Fibroblast of skin of abdomen (primary cell): ENCODE results near the gene MBD6.
"Not testable (repeated sequence)": the region's sequence is repeated elsewhere in the genome, so short reads cannot be mapped to it uniquely, and the experiment has no call there.

ENCODE experiments used
- DNase-seq: peaks from one replicate; pipeline ENCODE4 v3.0.0-alpha.2; 2013

MBD6 gene

DNA sequence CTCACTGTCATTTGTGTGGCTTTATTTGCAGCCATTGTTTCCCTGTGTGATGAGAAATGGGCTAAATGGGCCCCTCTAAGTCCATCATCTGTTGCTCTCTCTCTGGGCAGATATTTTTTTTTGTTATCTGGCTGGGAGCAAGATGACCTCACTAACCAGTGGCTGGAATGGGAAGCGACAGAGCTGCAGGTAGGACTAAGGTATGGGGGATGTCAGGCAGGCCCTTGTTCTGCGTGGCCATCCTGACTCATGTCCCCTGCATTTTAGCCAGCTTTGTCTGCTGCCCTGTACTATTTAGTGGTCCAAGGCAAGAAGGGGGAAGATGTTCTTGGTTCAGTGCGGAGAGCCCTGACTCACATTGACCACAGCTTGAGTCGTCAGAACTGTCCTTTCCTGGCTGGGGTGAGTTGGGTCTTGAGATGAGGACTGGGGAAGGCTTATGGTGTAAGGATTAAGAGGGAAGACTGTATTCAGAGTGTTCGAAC, 33.4 kb upstream of the MBD6 start:
- peak; percentile 24 for DNase-seq

DNA sequence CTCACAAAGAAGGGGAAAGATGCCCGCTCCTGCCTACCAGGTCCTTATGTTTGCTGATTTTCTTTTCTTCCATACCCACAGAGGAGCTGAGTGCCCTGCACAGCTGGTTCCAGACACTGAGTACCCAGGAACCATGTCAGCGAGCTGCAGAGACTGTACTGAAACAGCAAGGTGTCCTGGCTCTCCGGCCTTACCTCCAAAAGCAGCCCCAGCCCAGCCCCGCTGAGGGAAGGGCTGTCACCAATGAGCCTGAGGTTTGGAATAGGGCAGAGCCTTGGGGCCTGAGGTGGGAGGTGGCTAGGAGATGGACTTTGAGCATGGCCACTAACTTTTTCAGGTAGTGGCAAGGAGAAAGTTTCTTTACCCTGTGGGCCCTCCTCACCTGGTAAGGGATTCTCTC, 32.5 kb upstream of the MBD6 start:
- no peak for DNase-seq

DNA sequence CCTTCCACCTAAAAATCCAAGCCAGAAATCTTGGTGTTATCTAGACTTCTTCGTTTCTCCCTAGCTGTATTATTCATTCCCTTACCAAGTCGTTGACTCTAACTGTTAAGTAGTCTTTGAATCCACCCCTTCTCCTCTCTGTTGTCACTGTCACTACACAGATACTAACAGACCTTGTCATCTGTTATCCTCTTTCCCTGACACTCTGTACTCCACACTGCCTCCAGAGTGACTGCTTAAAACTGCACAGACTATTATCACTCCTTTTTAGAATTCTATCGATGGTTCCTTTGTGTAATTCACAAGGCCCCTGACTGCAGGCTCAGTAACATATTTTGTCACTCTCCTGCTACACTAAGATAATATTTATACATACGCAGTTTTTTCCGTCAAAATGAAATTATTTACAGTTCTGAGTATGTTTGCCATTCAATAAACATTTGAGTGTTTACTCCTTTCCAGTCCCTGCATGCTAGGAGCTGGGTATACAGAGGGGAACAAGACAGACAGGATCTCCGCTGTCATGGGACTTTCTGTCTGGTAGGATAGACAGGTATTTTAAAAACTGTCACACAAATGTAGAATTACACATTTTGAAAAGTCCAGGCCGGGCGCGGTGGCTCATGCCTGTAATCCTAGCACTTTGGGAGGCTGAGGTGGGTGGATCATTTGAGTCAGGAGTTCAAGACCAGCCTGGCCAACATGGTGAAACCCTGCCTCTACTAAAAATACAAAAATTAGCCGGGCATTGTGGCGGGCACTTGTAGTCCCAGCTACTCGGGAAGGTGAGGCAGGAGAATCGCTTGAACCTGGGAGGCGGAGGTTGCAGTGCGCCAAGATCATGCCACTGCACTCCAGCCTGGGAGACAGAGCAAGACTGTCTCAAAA, 31.0 kb upstream of the MBD6 start:
- no peak for DNase-seq

DNA sequence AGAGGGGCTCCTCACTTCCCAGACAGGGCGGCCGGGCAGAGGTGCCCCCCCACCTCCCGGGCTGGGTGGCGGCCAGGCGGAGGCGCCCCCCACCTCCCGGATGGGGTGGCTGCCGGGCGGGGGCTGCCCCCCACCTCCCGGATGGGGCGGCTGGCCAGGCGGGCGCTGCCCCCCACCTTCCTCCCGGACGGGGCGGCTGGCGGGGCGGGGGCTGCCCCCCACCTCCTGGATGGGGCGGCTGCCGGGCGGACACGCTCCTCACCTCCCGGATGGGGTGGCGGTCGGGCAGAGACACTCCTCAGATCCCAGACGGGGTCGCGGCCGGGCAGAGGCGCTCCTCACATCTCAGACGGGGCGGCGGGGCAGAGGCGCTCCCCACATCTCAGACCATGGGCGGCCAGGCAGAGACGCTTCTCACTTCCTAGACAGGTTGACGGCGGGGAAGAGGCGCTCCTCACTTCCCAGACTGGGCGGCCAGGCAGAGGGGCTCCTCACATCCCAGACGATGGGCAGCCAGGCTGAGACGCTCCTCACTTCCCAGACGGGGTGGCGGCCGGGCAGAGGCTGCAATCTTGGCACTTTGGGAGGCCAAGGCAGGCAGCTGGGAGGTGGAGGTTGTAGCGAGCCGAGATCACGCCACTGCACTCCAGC, 27.4 kb upstream of the MBD6 start:
- DNase-seq, result not testable (repeated sequence)

DNA sequence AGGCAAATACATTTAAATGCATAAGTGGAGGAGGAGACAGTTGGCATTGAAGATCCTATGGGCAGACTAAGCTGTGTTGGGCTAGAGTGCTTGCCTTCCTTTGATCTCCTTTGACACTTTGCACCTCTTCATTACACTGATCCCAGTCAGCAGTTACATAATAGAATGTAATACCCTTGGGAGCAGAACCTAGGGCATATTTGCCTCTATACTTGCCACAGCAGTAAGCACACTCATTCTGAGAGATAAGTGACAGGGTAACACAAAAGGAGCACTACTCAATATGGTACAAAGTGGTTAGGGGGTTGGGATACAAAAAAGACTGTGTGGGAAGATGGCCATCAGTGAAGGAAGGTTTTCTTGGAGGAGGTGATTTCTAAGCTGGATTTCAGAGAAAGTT, 25.8 kb upstream of the MBD6 start:
- no peak for DNase-seq

DNA sequence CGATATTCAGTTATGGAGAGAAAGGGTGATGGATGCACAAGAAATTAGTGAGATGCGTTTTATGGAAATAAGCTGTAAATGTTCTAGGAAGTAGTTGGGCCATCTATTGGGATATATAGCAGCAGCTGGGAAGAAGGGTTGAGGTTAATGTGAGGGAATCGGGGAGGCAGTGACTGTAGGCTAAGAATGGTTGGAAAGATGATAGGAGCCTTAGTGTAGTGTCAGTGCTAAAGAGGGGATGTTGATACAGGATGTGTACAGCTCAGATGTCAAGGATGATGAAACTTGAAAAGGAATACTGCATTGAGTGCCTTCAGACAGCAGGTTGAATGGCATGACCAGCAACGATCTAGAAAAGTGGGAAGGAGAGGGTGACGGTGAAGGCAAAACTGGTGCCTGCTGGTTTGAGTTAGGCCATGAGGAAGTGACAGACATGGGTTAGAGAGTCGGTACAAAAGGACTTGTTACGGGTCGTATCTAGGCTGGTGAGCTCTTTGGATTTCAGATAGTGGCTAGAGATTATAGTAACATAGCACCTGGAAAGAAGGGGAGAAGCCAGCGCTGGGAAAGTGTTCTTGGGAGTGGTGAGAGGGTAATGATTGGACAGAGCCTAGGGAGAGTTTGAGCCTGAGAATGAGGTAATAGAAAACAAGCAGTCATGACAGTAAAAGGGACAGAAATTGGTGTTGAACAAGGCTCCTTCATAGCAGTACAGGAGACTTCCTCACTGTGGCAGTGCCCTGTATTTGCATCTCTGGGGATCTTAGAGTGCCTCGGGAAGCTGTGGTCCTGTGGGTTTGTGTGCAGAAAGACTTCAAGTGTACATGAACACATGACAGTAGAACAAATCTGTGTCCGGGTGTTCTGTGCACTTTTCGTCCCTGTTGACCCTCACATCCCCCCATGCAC, 25.1 kb upstream of the MBD6 start:
- DNase-seq, result no peak

DNA sequence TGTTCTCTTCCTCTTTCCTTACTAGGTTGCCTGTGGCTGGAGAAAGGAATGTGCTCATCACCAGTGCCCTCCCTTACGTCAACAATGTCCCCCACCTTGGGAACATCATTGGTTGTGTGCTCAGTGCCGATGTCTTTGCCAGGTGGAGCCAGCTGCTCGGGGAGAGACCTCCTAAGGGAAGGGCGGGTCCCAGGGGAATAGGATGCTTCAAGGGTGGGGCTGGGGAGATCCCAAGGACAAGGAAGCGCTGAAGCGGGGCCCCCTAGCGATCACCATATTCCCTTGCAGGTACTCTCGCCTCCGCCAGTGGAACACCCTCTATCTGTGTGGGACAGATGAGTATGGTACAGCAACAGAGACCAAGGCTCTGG, 24.5 kb upstream of the MBD6 start:
- DNase-seq, result no peak

DNA sequence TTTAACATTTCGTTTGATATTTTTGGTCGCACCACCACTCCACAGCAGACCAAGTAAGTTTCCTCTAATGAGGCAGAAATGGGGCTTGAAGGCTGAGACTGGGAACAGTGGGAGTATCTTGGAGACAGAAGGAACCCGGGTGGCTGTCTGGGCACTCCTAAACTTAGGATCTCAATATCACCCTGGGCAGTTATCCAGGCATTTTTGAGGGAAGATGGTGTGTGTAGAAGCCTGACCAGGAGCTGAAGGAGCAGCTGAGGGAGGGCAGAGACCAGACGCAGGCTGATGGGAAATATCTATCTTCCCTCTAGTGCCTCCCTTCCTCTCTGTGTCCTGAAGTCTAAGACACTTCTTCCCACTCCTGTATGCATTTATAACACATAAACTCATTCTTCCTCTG, 24.1 kb upstream of the MBD6 start:
- no peak for DNase-seq

DNA sequence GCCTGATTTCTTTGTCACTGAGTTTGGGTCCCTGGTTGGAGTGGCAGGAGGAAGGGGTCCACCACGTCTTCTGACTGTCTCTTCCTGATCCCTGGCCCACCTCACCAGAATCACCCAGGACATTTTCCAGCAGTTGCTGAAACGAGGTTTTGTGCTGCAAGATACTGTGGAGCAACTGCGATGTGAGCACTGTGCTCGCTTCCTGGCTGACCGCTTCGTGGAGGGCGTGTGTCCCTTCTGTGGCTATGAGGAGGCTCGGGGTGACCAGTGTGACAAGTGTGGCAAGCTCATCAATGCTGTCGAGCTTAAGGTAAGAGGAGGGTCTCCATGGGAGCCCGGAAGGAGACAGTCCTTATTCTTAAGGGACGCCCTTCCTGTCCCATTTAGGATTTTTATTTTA, 22.4 kb upstream of the MBD6 start:
- DNase-seq, result no peak

DNA sequence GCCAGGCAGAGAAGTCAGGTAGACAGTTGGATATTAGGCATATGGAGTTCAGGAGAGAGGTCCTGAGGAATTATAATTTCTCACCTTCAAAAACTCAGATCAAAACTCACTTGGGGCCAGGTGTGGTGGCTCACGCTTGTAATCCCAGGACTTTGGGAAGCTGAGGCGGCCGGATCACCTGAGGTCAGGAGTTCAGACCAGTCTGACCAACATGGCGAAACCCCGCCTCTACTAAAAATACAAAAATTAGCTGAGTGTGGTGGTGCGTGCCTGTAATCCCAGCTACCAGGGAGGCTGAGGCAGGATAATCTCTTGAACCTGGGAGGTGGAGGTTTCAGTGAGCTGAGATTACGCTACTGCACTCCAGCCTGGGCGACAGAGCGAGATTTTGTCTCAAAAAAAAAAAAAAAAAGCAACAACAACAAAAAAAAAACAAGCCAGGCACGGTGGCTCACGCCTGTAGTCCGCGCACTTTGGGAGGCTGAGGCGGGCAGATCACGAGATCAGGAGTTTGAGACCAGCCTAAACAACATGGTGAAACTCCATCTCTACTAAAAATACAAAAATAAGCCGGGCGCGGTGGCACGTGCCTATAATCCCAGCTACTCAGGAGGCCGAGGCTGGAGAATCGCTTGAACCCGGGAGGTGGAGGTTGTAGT, 20.2 kb upstream of the MBD6 start:
- not testable (repeated sequence) for DNase-seq

DNA sequence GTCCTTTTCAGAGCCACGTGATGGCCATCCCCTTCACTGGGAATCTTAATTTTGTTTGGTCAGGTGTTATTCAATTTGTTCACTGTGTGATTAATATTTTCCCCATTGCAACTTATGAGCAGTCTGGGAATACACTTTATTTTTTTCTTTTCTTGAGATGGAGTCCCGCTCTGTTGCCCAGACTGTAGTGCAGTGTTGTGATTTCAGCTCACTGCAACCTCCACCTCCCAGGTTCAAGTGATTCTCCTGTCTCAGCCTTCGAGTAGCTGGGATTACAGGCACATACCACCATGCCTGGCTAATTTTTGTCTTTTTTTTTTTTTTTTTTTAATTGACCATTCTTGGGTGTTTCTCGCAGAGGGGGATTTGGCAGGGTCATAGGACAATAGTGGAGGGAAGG, 16.1 kb upstream of the MBD6 start:
- not testable (repeated sequence) for DNase-seq

DNA sequence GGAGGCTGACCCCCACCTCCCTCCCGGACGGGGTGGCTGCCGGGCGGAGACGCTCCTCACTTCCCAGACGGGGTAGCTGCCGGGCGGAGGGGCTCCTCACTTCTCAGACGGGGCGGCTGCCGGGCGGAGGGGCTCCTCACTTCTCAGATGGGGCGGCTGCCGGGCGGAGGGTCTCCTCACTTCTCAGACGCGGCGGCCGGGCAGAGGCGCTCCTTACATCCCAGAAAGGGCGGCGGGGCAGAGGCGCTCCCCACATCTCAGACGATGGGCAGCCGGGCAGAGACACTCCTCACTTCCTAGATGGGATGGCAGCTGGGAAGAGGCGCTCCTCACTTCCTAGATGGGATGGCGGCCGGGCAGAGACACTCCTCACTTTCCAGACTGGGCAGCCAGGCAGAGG, 14.8 kb upstream of the MBD6 start:
- DNase-seq, result not testable (repeated sequence)

DNA sequence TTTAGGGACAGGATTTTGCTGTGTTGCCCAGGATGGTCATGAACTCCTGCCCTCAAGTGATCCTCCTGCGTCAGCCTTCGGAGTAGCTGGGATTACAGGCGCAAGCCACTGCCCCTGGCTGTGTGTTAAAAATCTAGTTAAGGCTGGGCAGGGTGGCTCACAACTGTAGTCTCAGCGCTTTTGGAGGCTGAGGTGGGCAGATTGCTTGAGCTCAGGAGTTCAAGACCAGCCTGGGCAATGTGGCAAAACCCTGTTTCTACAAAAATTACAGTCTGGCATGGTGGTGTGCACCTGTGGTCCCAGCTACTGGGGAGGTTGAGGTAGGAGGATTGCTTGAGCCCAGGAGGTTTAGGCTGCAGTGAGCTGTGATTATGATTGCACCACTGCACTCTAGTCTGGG, 11.5 kb upstream of the MBD6 start:
- DNase-seq, result no peak

DNA sequence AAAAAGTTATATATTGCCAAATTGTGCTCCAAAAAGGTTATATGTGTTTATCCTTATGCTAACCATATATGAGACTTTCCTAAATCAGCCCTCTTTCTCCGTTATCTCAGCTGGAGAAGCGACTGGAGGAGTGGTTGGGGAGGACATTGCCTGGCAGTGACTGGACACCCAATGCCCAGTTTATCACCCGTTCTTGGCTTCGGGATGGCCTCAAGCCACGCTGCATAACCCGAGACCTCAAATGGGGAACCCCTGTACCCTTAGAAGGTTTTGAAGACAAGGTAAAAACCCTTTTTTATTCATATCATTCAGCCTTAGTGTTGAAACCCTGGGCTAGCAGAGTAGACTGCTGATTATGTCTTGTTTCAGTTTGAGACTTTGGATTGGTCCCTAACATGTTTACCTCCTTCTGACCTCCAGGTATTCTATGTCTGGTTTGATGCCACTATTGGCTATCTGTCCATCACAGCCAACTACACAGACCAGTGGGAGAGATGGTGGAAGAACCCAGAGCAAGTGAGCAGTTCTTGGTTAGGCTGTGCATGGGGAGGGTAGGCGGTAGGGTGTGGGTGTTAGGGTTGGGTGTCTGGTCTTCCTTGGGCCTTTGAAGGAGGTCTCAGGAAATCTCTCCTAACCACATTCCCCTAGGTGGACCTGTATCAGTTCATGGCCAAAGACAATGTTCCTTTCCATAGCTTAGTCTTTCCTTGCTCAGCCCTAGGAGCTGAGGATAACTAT, 10.9 kb upstream of the MBD6 start:
- no peak for DNase-seq

DNA sequence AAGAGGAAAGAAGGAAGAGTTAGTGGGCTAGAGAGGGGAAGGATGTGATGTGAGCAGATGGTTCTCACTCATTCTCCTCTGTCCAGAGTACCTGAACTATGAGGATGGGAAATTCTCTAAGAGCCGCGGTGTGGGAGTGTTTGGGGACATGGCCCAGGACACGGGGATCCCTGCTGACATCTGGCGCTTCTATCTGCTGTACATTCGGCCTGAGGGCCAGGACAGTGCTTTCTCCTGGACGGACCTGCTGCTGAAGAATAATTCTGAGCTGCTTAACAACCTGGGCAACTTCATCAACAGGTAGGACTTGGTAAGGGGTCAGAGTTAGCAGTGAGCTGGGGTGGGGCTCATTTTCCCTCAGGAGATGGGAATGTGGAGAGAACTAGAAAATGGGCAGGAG, 10.0 kb upstream of the MBD6 start:
- DNase-seq, result no peak

DNA sequence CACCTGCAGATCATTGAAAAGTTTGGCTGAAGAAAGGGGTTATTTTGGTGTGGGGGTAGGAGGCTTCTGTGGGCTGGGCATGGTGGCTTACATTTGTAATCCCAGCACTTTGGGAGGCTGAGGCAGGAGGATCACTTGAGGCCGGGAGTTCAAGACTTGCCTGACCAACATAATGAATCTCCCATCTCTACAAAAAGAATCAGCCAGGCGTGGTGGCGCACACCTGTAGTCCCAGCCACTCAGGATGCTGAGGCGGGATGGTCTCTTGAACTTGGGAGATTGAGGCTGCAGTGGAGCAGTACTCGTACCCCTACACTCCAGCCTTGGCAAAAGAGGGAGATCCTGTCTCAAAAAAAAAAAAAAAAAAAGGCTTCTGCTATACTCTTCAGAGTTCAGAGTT, 9.4 kb upstream of the MBD6 start:
- no peak for DNase-seq

DNA sequence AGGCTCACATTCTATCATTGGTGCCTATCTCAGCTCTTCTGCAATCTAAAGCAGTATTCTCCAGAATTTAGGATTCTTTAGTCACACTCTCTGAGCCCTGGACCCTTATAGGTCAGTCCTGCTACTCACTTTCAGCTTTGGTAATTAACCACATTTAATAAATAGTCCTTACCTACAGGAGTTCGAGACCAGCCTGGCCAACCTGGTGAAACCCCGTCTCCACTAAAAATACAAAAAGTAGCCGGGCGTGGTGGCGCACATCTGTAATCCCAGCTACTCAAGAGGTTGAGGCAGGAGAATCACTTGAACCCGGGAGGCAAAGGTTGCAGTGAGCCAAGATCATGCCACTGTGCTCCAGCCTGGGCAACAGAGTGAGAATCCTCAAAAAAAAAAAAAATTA, 8.9 kb upstream of the MBD6 start:
- not testable (repeated sequence) for DNase-seq

DNA sequence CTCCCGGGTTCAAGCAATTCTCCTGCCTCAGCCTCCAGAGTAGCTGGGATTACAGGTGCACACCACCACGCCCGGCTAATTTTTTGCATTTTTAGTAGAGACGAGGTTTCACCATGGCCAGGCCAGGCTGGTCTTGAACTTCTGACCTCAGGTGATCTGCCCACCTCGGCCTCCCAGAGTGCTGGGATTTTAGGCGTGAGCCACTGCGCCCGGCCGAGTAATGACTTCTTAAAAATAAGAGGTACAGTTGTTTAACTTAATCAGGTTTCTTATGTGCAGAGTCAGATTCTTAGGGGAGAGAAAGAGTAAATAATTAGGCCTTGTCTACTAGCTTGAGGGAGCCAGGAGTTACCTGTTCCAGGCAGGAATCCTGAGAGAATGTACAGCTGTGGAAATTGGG, 8.4 kb upstream of the MBD6 start:
- not testable (repeated sequence) for DNase-seq

DNA sequence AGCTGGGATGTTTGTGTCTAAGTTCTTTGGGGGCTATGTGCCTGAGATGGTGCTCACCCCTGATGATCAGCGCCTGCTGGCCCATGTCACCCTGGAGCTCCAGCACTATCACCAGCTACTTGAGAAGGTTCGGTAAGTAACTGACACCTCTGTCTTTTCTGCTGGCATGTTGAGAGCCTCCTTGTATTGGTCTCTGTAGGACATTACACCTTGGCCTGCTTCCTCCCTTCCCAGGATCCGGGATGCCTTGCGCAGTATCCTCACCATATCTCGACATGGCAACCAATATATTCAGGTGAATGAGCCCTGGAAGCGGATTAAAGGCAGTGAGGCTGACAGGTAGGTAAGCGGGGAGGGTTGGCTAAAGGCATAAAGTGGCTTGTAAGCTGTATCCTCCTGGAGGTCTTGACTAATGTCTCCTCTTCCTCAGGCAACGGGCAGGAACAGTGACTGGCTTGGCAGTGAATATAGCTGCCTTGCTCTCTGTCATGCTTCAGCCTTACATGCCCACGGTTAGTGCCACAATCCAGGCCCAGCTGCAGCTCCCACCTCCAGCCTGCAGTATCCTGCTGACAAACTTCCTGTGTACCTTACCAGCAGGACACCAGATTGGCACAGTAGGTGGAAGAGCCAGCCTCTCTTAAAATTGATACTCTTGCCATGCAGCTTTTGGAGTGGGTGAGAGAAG, 7.8 kb upstream of the MBD6 start:
- no peak for DNase-seq

DNA sequence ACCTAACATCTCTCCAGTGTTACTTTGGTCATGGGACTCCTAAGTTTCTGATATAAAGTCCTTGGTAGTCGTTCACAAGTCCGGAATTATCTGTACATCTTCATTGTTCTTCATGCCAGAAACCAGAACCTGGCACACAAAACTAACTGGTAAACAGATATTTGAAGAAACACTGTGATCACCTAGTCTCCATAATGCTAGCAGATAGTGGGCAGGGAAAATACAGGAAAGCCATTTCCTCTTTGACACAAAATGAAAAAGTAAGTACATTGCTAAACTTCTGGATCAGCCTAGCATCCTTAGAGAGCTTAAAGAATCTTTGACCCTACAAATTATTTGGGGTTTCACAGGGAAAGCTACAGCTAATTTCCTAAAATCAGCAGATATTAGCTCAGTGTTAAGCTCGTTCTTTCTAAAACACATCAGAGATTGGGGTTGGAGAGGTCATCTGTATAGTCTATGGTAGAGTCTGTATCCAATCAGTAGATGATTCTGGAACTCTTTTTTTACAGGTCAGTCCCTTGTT, 7.2 kb upstream of the MBD6 start:
- DNase-seq, result no peak
